GM18520 (cell line): Measurements from ENCODE around the gene CFHR2.

Source experiments
- ATAC-seq: cut with Tn5 transposase; IDR thresholded peaks from one replicate; pipeline ENCODE4 v1.9.1; 2021; ENCODE audit not compliant: unreplicated experiment

CFHR2 gene

DNA sequence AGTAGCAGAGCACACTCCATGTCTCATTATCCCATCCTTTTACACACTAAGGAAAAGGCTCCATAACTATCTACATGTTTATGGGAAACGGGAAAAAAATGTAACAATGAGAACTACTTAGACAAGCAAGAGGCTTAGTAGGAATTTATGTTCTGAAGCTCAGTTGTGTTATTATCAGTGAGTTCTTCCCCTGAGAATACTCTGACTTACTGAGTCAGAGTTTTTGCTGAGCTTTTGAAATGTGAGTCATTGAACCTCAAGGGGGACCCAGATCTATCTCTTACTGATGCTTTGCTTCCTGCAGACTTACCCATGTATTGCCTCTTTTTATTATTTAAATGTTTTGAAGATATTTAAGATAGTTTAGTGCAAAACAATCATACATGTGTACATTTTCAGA, 53.9 kb downstream of the CFHR2 start:
- ATAC-seq, result no peak

DNA sequence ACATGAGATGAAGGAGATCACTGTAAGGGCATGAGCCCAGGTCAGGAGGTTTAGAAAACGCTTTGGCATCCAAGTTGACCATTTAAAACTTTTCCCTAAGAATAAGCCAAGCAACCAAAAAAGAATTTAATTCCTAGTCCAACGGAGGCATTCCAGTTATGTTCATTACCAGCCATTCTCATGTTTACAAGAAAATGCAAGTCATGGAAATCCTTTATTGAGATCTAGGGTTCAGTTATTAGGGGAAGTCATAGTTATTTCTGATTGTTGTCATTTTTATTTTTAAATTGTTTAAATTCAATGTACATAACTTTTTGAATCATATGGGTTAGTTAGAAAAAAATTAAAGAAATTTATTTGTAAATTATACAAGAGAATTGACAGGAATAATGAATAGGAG, 58.3 kb downstream of the CFHR2 start:
- ATAC-seq, result no peak

DNA sequence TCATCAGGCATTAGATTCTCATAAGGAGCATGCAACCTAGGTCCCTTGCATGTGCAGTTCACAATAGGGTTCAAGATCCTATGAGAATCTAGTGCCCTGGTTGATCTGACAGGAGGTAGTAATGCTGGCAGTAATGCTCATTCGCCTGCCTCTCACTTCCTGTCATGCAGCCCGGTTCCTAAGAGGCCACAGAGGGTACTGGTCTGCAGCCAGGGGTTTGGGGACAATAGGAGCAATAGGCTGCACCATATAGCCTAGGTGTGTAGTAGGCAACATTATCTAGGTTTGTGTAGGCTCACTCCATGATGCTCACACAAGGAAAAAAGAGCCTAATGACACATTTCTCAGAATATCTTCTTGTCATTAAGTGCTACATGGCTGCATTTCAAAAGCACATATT, 59.6 kb downstream of the CFHR2 start:
- ATAC-seq, result no peak

DNA sequence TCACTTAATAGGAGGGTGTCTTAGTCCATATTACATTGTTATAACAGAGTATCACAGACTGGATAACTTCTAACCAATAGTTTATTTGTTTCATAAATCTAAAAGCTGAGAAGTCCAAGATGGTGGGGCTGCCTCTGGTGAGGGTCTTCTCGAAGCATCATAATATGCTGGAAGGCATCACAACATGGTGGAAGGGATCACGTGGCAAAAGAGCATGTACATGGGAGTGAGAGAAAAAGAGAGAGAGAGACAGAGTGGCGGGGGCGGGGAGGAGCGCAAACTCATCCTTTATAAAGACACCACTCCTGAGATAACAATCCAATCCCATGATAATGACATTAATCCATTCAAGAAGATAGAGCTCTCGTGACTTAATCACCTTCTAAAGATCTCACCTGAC, 65.3 kb downstream of the CFHR2 start:
- ATAC-seq, result no peak
